HG02938 (cell line): ENCODE data around the gene GTF3C4.

Experiments
- ATAC-seq: cut with Tn5 transposase; IDR thresholded peaks from one replicate; pipeline ENCODE4 v1.9.1; 2021; ENCODE audit warnings: mild to moderate bottlenecking, moderate library complexity; ENCODE audit not compliant: unreplicated experiment

The GTF3C4 gene

DNA sequence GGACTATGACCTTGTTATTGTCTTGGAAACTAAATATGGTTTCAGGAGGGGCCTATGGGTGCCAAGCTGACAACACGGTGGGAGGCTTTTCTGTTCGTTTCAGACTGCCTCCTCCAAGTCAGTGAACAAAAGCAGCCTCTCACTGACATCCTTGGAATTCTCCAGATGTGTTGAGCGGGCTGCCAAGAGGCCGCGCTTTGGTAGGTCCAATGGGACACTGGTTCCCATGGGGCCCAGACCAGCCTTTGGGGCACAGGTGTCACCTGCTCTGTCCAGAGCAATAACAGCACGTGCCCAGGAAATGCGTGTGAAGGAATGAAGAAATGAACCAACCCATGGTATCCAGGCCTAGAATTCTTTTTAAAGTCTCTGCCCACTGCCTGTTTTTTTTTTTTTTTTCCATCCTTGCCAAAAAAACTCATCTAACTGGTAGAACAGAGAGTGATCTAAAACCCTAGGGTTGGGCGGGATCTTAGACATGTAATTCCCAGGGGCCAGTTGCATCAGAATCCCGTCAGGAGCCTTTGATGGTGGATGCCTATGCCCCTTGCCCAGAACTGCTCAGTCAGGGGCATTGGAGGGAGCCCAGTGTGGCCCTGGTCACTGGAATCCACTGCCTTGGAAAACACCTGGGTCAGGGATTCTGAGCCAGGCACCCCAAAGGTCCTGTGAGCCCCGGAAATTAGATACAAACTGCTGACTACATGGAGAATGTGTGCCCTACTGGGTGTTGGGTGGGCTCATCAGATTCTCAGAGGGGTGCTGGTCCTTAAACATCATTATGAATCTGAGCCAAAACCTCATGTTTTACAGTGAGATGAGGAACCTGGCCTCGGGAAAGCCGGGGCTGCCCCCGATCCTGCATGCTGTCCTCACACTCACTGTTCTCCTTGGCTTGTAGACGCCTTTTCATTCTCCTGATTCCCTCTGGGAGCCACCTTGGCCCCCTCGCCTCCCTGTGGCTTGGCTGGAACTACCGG is 60.1 kb downstream of the GTF3C4 start:
- no peak for ATAC-seq

- no peak for ATAC-seq
Measured at GRCh38 chr9:132731230-132731629, 61.0 kb downstream of the GTF3C4 start.

DNA sequence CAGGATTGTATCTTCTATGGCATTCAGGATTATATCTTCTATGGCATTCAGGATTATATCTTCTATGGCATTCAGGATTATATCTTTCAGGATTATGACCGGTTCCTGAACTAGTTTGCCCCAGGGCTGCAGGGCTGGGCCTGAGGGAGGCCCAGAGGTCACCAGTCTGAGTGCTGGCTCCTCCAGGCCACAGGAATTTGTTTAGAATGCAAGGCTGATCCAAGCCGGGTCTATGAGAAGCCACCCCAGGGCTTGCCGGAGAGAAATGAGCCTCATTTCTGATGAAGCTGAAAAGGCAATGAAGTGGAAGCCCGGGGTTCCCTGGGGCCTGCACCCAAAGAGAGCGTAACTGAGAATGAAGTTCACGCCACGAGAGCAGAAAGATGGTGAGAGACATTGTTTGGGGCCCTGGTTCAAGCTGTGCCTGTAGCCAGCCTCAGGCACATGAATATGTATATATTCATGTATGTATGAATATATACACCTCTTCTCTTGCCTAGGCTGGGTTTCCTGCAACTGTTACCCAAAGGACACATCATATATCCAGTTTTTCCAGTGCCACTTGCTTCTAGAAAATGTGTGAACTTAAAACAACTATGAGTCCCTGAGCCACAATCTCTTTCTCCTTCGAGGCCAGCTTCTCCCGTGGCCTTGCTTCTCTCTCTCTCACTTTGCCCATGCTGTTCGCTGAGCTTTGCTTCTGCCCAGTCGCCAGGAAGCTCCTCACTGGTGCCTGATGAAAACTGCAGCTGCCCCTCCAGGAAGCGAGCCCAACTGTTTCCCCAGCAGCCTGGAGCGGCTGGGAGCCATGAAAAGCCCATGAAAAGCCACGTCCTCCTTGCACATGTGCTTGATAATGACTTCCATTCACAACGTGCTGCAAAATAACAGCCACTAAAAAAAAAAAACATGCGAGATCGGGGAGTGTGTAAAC is 62.3 kb downstream of the GTF3C4 start:
- no peak for ATAC-seq

- ATAC-seq: no peak
Measured at GRCh38 chr9:132733260-132733815, 63.1 kb downstream of the GTF3C4 start.

DNA sequence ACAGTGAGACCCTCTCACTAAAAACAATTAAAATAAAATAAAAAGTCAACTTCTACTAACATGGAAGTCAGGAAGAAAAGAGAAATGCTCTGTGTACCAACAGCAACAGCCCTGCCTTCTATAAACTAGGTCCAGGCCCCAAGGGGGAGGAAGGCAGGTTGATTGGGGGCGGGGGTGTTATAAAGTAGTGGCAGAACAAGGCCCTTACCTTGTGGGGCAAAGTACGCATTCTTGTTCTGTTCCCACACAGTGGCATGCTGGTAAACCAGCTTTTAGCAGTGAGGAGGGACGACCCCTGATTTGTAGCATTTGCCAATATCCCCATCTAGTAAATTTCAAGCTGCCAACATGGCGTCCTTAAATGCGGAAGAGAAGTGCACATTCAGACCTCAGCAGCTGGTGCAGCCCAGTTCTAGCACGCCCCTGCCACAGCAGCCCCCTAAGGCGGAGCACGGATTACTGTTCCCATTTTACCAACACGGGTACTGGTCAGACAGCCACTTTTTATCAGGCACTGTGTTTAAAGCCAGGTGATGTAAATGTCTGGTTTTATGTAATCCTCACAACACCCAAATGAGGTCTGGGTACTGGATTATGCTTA is 69.5 kb downstream of the GTF3C4 start:
- no peak for ATAC-seq

GRCh38 chr9:132740526-132741309 is 70.5 kb downstream of the GTF3C4 start:
- no peak for ATAC-seq

DNA sequence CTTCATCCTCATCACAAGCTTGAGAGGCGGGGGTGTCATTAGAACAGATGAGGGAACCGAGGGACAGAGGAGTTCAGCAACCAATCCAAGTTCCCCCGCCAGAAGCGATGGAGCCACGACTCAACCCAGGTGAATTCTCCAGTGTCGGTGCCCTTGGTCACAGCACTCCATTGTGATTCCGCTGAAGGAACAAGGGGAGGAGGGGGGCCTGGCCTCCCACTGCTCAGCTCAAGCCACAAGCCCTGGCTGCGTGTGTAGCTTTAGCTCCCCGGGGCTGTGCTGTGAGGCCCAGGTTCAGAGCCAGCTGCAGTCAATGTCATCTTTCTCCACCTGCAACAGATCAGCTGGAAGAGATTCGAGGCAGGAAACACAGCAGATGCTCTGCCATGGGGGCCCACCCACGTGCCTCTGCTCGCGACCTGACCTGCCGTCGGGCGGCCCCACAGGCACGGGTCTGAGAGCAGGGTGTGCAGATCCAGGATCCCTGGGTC is 72.6 kb downstream of the GTF3C4 start:
- no peak for ATAC-seq

- ATAC-seq: no peak
Measured at GRCh38 chr9:132743931-132744479, 73.7 kb downstream of the GTF3C4 start.
